ENCODE results near the gene MRPS12.

- TF ChIP-seq PATZ1 (CRISPR knock-in tag; IDR thresholded peaks at IDR 0.05; ENCODE audit: borderline replicate concordance) (no peak), ISL1 (CRISPR knock-in tag; IDR thresholded peaks at IDR 0.05) (no peak), SNAI2 (CRISPR knock-in tag; IDR thresholded peaks at IDR 0.05) (no peak), ZFP3 (CRISPR knock-in tag; IDR thresholded peaks at IDR 0.05) (no peak), ESRRG (CRISPR knock-in tag; IDR thresholded peaks at IDR 0.05) (no peak), POU6F1 (CRISPR knock-in tag; IDR thresholded peaks at IDR 0.05; ENCODE audit: borderline replicate concordance, low read depth) (no peak), BACH2 (CRISPR knock-in tag; IDR thresholded peaks at IDR 0.05; ENCODE audit: borderline replicate concordance) (no peak), ARNTL (CRISPR knock-in tag; IDR thresholded peaks at IDR 0.05; ENCODE audit: borderline replicate concordance, low read depth) (no peak), TSHZ2 (CRISPR knock-in tag; IDR thresholded peaks at IDR 0.05) (no peak), OSR1 (CRISPR knock-in tag; IDR thresholded peaks at IDR 0.05) (no peak), TCF4 (CRISPR knock-in tag; IDR thresholded peaks at IDR 0.05; ENCODE audit: borderline replicate concordance) (no peak), ZNF565 (CRISPR knock-in tag; conservative IDR thresholded peaks at IDR 0.05; ENCODE audit: low read depth) (no peak)
- TF ChIP-seq, protein P1, sequence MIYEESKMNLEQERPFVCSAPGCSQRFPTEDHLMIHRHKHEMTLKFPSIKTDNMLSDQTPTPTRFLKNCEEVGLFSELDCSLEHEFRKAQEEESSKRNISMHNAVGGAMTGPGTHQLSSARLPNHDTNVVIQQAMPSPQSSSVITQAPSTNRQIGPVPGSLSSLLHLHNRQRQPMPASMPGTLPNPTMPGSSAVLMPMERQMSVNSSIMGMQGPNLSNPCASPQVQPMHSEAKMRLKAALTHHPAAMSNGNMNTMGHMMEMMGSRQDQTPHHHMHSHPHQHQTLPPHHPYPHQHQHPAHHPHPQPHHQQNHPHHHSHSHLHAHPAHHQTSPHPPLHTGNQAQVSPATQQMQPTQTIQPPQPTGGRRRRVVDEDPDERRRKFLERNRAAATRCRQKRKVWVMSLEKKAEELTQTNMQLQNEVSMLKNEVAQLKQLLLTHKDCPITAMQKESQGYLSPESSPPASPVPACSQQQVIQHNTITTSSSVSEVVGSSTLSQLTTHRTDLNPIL (CRISPR knock-in tag; IDR thresholded peaks at IDR 0.05; ENCODE audit: low read depth): no peak
- TF ChIP-seq, protein P2, sequence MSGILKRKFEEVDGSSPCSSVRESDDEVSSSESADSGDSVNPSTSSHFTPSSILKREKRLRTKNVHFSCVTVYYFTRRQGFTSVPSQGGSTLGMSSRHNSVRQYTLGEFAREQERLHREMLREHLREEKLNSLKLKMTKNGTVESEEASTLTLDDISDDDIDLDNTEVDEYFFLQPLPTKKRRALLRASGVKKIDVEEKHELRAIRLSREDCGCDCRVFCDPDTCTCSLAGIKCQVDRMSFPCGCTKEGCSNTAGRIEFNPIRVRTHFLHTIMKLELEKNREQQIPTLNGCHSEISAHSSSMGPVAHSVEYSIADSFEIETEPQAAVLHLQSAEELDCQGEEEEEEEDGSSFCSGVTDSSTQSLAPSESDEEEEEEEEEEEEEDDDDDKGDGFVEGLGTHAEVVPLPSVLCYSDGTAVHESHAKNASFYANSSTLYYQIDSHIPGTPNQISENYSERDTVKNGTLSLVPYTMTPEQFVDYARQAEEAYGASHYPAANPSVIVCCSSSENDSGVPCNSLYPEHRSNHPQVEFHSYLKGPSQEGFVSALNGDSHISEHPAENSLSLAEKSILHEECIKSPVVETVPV (CRISPR knock-in tag; IDR thresholded peaks at IDR 0.05): no peak
Measured at GRCh38 chr19:38889803-38890202, 40.9 kb upstream of the MRPS12 start.

All from SK-N-SH treated with all-trans-retinoic acid at 6 μM for 48 hours (cell line).